Measurements from ENCODE around the gene CDK2AP2. TPM values are rescaled to one million over a fixed set of nuclear protein-coding genes. Genes with fewer than 3 reads are reported as not detected.

The CDK2AP2 gene
- total and polyA plus RNA-seq, 2 donors (not counting 1 experiment from before 2014, with no cell fraction given), result 62.7 to 112 TPM

- ATAC-seq (ENCODE audit: low read depth), result no peak
- H3K9me3 ChIP-seq (ENCODE audit: control extremely low read depth in 1 of 3, control insufficient read depth in 2 of 3, insufficient read depth in 1 of 3, low read length in 2 of 3), result peaks cover 0 to 8% (median 0%) of the 10 kb centered on the region in 3 donors
- CTCF ChIA-PET, result no interaction called here
- H3K36me3 ChIP-seq (replicated peaks in 1 of 2; ENCODE audit: control extremely low read depth in 1 of 2, control insufficient read depth in 1 of 2, extremely low read depth in 1 of 2, insufficient read depth in 2 of 2, low read length in 1 of 2), result no peaks in the 10 kb centered on the region
- H4K20me1 ChIP-seq (ENCODE audit: control insufficient read depth, insufficient read depth, low read length, poor library complexity, severe bottlenecking), result no peaks in the 10 kb centered on the region
- H3K4me3 ChIP-seq (ENCODE audit: control extremely low read depth in 1 of 5, extremely low read depth in 1 of 5, insufficient read depth in 1 of 5, low read depth in 2 of 5, low read length in 4 of 5), result no peak within 1 kb of the TSS
- H3K4me2 ChIP-seq (replicated peaks; ENCODE audit: low read depth, low read length, poor library complexity, severe bottlenecking), result no peak within 1 kb of the TSS
- TF ChIP-seq CTCF (IDR thresholded peaks at IDR 0.05) (no peak), EZH2 (IDR thresholded peaks at IDR 0.05; ENCODE audit: borderline replicate concordance, insufficient read depth, low read depth, low read length, poor library complexity, severe bottlenecking) (no peak)
- no peak within 1 kb of the TSS for H3K9ac ChIP-seq (ENCODE audit: low read length)
- WGBS (ENCODE audit: insufficient coverage), result 89% methylated on average over 18 of the region's 23 CpGs
- no peaks in the 10 kb centered on the region for H3K4me1 Mint-ChIP-seq
- H3K4me3 Mint-ChIP-seq, result no peak within 1 kb of the TSS
- intact Hi-C loops (cut with micrococcal nuclease), result no loop called here
- POLR2A ChIA-PET, result no interaction called here
- H3K27me3 Mint-ChIP-seq, result peaks cover 32% of the 10 kb centered on the region
- H3K27ac Mint-ChIP-seq, result no peak within 1 kb of the TSS
- peaks cover 2% of the 10 kb centered on the region for H3K9me3 Mint-ChIP-seq (ENCODE audit: insufficient read depth)
- peaks cover 0 to 14% (median 4%) of the 10 kb centered on the region in 4 experiments for H3K27me3 ChIP-seq (replicated peaks in 1 of 4; ENCODE audit: control extremely low read depth in 1 of 4, control insufficient read depth in 3 of 4, insufficient read depth in 4 of 4, low read length in 3 of 4)
- no peaks in the 10 kb centered on the region for H3K4me1 ChIP-seq (ENCODE audit: control insufficient read depth in 2 of 2, insufficient read depth in 2 of 2, low read length in 2 of 2)
- no peak for DNase-seq
- H2AFZ ChIP-seq (ENCODE audit: insufficient read depth, low read depth, low read length, poor library complexity, severe bottlenecking), result no peak within 1 kb of the TSS
- no peaks in the 10 kb centered on the region for H3K79me2 ChIP-seq (ENCODE audit: control insufficient read depth, insufficient read depth, low read length)
- H3K27ac ChIP-seq (ENCODE audit: low read length in 2 of 2), result no peak within 1 kb of the TSS
Measured at GRCh38 chr11:67522844-67523555, 15.0 kb upstream of the CDK2AP2 start, which contains the start of gene CABP2. TSS of gene CABP2 (minus strand) at chr11:67523446. CDS start at chr11:67523326, 120 bp downstream.

DNA sequence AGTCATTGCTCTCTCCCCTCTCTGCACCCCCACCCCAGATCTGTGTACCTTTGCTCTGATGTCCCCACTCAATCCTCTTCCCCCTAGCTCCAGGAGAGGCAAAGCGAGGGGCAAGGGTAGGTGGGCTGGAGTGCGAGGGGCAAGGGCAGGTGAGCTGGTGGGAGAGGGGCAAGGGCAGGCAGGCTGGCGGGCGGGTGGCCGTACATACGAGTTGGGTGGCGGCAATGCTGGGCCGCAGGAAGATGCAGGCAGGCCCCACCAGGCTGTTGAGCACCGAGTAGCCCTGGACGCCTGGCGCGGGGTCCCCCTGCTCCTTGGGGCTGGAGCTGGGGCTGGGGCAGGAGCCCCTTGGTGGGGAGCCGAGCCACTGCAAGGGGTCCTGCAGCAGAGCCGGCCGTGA lies 14.4 kb upstream of the CDK2AP2 start:
- Histone ChIP-seq H3K4me2 (replicated peaks; ENCODE audit: low read depth, low read length, poor library complexity, severe bottlenecking) (no peak overlapping the region), H3K79me2 (ENCODE audit: control insufficient read depth, insufficient read depth, low read length) (no peaks in the 10 kb centered on the region), H3K9me3 (ENCODE audit: control extremely low read depth in 1 of 3, control insufficient read depth in 2 of 3, insufficient read depth in 1 of 3, low read length in 2 of 3) (peaks cover 0 to 8% (median 0%) of the 10 kb centered on the region in 3 donors), H3K27ac (ENCODE audit: low read length in 2 of 2) (no peak overlapping the region), H4K20me1 (ENCODE audit: control insufficient read depth, insufficient read depth, low read length, poor library complexity, severe bottlenecking) (no peaks in the 10 kb centered on the region), H3K4me3 (ENCODE audit: control extremely low read depth in 1 of 5, extremely low read depth in 1 of 5, insufficient read depth in 1 of 5, low read depth in 2 of 5, low read length in 4 of 5) (no peak overlapping the region), H2AFZ (ENCODE audit: insufficient read depth, low read depth, low read length, poor library complexity, severe bottlenecking) (no peak overlapping the region), H3K9ac (ENCODE audit: low read length) (no peak overlapping the region), H3K36me3 (replicated peaks in 1 of 2; ENCODE audit: control extremely low read depth in 1 of 2, control insufficient read depth in 1 of 2, extremely low read depth in 1 of 2, insufficient read depth in 2 of 2, low read length in 1 of 2) (no peaks in the 10 kb centered on the region), H3K4me1 (ENCODE audit: control insufficient read depth in 2 of 2, insufficient read depth in 2 of 2, low read length in 2 of 2) (no peaks in the 10 kb centered on the region), H3K27me3 (replicated peaks in 1 of 4; ENCODE audit: control extremely low read depth in 1 of 4, control insufficient read depth in 3 of 4, insufficient read depth in 4 of 4, low read length in 3 of 4) (peaks cover 0 to 14% (median 3%) of the 10 kb centered on the region in 4 experiments)
- Mint-ChIP-seq H3K27ac (no peak overlapping the region), H3K27me3 (peaks cover 28% of the 10 kb centered on the region), H3K9me3 (ENCODE audit: insufficient read depth) (peaks cover 2% of the 10 kb centered on the region), H3K4me3 (no peak overlapping the region), H3K4me1 (no peaks in the 10 kb centered on the region)
- WGBS (ENCODE audit: insufficient coverage), result 90% methylated on average over 12 of the region's 15 CpGs
- TF ChIP-seq CTCF (IDR thresholded peaks at IDR 0.05) (no peak), EZH2 (IDR thresholded peaks at IDR 0.05; ENCODE audit: borderline replicate concordance, insufficient read depth, low read depth, low read length, poor library complexity, severe bottlenecking) (no peak)
- ATAC-seq (ENCODE audit: low read depth) (no peak), DNase-seq (no peak)
- CTCF ChIA-PET, result no interaction called here
- intact Hi-C loops (cut with micrococcal nuclease), result no loop called here
- POLR2A ChIA-PET, result no interaction called here
